Left lung (tissue), 10 donors: ENCODE data around the gene TBXAS1. TPM values are rescaled to one million over a fixed set of nuclear protein-coding genes. Genes with fewer than 3 reads are reported as not detected.

Experiments used
- ATAC-seq: fragments of 200-7000 bp; cut with Tn5 transposase; one replicate; pipeline ENCODE4 v1.9.1; 2020; ENCODE audit warnings: moderate library complexity
- DNase-seq, 4 donors: peaks; one replicate each; pipeline ENCODE4 v3.0.0-alpha.2; 2013 to 2020
- H3K27ac ChIP-seq, 2 donors: fragments of 200-600 bp; sonication (generic) in 1 of 2; one replicate each; pipeline versions ENCODE4 v1.5.0 to v1.8.0; 2020 to 2021
- H3K27me3 ChIP-seq, 2 donors: fragments of 200-600 bp; sonication (generic) in 1 of 2; one replicate each; pipeline versions ENCODE4 v1.5.0 to v1.8.0; 2020 to 2021
- H3K36me3 ChIP-seq, 2 donors: fragments of 200-600 bp; sonication (generic) in 1 of 2; one replicate each; pipeline versions ENCODE4 v1.5.0 to v1.8.0; 2020 to 2021
- H3K4me1 ChIP-seq, 2 donors: fragments of 200-600 bp; one replicate each; pipeline ENCODE4 v1.8.0; 2021
- H3K4me3 ChIP-seq, 2 donors: fragments of 200-600 bp; sonication (generic) in 1 of 2; one replicate each; pipeline versions ENCODE4 v1.5.0 to v1.8.0; 2020 to 2021; ENCODE audit warnings: mild to moderate bottlenecking in 1 of 2
- H3K9me3 ChIP-seq, 2 donors: fragments of 200-600 bp; sonication (generic) in 1 of 2; one replicate each; pipeline versions ENCODE4 v1.5.0 to v1.8.0; 2020 to 2021
- intact Hi-C, 2 donors: fragments of 100-400 bp; cut with DNase I; formaldehyde crosslinking; loops; one replicate each; pipeline versions ENCODE4 v1.11.2 to v1.14.2; 2022
- polyA plus RNA-seq, 6 donors: library from polyadenylated mRNA; unstranded; fragments of 120-200 nt; gene quantifications; one replicate each; pipeline ENCODE4 v1.2.1, GENCODE V29; 2013; ENCODE audit not compliant: insufficient read length in 6 of 6
- total RNA-seq, 2 donors: library from RNA; stranded (reverse); fragmentation: NEBNext Ultra II Directional; extraction: Animal tissue kit (Norgen Biotek cat#: 25700); gene quantifications; one replicate each; pipeline ENCODE4 v1.2.1, GENCODE V29; 2021
- TF ChIP-seq, protein P1 (sequence below), 2 donors: fragments of 200-600 bp; sonication (generic) in 1 of 2; IDR thresholded peaks; one replicate each; pipeline versions ENCODE4 v1.5.0 to v1.8.0; 2021; ENCODE audit warnings: antibody characterized with exemption in 2 of 2
- donor health status: DM: no; HTN: yes; CAD: no.
- donor health status: DM: no; HTN: no; CAD: no.

TBXAS1 gene
- total and polyA plus RNA-seq, 8 donors: 8.2 to 103 (median 9.6) TPM

GRCh38 chr7:139972029-139972428 is 143.0 kb downstream of the TBXAS1 start:
- Histone ChIP-seq H3K4me1 (no peaks in the 10 kb centered on the region), H3K9me3 (no peaks in the 10 kb centered on the region), H3K27ac (no peak overlapping the region), H3K27me3 (no peaks in the 10 kb centered on the region), H3K36me3 (peaks cover 0 to 70% of the 10 kb centered on the region in 2 donors), H3K4me3 (no peak overlapping the region)
- ATAC-seq: no peak
- TF ChIP-seq, protein P1, sequence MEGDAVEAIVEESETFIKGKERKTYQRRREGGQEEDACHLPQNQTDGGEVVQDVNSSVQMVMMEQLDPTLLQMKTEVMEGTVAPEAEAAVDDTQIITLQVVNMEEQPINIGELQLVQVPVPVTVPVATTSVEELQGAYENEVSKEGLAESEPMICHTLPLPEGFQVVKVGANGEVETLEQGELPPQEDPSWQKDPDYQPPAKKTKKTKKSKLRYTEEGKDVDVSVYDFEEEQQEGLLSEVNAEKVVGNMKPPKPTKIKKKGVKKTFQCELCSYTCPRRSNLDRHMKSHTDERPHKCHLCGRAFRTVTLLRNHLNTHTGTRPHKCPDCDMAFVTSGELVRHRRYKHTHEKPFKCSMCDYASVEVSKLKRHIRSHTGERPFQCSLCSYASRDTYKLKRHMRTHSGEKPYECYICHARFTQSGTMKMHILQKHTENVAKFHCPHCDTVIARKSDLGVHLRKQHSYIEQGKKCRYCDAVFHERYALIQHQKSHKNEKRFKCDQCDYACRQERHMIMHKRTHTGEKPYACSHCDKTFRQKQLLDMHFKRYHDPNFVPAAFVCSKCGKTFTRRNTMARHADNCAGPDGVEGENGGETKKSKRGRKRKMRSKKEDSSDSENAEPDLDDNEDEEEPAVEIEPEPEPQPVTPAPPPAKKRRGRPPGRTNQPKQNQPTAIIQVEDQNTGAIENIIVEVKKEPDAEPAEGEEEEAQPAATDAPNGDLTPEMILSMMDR (IDR thresholded peaks at IDR 0.05): no peak
- intact Hi-C loops: no loop called here
- DNase-seq: no peak

DNA sequence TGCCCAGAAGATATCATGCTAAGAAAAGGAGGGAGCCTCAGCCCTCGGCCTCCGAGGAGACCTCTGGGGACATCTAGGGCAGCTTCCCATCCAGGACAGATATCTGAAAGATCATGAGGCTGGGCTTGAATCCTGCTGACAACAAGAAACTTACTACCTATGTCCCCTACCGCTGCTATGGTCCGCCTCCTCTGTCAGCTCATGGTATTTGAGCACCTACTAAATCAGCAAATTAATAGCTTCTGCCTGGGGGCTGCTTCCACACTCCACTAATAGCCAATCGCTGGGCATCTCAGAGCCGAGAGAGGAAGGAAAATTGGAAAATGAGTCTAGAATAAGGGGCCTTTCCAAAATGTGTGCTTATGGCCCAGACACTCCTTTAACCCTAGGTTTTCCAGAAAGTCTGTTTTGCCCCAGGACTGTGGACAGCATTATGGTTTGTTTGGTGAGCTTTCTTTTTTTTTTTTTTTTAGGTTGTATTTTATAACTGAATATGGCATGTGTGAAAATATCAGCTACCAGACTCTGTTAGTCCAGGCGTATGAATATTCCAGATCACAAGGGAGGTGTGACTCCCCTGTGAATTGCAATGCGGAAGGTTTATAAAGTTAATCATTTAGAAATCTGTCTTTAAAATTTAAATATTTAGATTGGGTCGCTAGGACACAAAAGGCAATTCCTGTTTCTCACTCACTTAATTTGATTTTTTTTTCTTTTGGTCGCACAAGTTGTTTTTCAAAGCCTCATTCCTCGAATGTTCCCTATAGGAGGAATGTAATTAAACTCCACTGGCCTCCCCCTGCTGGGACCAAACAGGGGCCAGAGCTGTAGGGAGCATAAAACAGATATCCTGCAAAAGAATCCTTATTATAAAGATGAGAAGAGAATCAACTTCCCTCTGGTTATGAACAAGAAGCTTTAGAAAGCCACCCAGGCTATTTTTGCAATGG is 144.3 kb downstream of the TBXAS1 start:
- Histone ChIP-seq H3K36me3 (peaks cover 0 to 56% of the 10 kb centered on the region in 2 donors), H3K4me3 (no peak overlapping the region), H3K9me3 (no peaks in the 10 kb centered on the region), H3K4me1 (no peaks in the 10 kb centered on the region), H3K27me3 (no peaks in the 10 kb centered on the region), H3K27ac (no peak overlapping the region)
- no peak for DNase-seq
- intact Hi-C loops: no loop called here
- TF ChIP-seq, protein P1 (IDR thresholded peaks at IDR 0.05): no peak
- no peak for ATAC-seq

GRCh38 chr7:139974179-139974811 is 145.2 kb downstream of the TBXAS1 start:
- intact Hi-C loops: no loop called here
- no peaks in the 10 kb centered on the region for H3K27me3 ChIP-seq
- H3K4me1 ChIP-seq: no peaks in the 10 kb centered on the region
- ATAC-seq (no peak), DNase-seq (no peak)
- peaks cover 0 to 53% of the 10 kb centered on the region in 2 donors for H3K36me3 ChIP-seq
- H3K4me3 ChIP-seq: no peak overlapping the region
- H3K27ac ChIP-seq: no peak overlapping the region
- no peaks in the 10 kb centered on the region for H3K9me3 ChIP-seq
- TF ChIP-seq, protein P1 (IDR thresholded peaks at IDR 0.05): no peak

DNA sequence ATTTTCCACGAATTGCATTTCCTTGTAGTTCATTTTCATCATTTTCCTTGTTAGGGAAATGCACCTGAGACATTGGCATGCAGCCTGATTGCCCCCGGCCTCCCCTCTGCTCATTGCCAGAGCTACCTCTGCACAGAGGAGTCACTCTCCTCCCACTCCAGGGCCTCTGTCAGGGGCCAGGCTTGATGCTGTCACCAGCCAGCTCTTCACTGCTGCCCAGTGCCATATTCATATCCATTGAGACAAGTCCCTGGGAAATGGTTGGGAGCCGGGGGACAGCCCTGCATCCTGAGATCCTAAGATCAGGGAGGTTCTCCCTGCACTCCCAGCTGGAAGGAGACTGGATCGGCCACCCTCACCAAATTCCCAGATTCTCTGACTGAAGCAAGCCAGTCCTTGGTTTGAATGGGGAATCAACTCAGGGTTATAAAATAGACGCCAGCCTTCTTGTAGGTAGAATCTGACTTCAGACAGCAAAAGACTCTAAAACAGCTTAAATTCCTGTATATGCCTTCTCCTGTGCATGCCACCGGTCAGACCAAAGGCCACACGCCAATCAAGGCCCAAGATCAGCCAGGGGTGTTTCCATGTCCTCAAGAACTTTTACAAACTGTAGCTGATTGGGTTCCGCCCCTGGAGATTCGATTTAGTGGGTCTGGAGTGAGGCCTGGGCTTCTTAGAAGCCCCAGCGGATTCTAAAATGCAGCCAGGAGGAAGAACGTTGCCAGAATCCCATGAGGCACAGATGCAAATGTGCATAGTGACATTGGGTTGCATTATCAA is 147.2 kb downstream of the TBXAS1 start:
- TF ChIP-seq, protein P1 (IDR thresholded peaks at IDR 0.05): no peak

More for the DNA sequence above, 147.2 kb downstream of the TBXAS1 start:
- intact Hi-C loops: no loop called here
- peaks cover 0 to 10% of the 10 kb centered on the region in 2 donors for H3K4me1 ChIP-seq
- ATAC-seq (no peak), DNase-seq (no peak)
- no peaks in the 10 kb centered on the region for H3K9me3 ChIP-seq
- H3K4me3 ChIP-seq: no peak overlapping the region
- H3K27me3 ChIP-seq: no peaks in the 10 kb centered on the region
- H3K36me3 ChIP-seq: peaks cover 0 to 38% of the 10 kb centered on the region in 2 donors
- H3K27ac ChIP-seq: no peak overlapping the region
